ENCODE results near the gene ZDHHC14.

- TF ChIP-seq, protein P1, sequence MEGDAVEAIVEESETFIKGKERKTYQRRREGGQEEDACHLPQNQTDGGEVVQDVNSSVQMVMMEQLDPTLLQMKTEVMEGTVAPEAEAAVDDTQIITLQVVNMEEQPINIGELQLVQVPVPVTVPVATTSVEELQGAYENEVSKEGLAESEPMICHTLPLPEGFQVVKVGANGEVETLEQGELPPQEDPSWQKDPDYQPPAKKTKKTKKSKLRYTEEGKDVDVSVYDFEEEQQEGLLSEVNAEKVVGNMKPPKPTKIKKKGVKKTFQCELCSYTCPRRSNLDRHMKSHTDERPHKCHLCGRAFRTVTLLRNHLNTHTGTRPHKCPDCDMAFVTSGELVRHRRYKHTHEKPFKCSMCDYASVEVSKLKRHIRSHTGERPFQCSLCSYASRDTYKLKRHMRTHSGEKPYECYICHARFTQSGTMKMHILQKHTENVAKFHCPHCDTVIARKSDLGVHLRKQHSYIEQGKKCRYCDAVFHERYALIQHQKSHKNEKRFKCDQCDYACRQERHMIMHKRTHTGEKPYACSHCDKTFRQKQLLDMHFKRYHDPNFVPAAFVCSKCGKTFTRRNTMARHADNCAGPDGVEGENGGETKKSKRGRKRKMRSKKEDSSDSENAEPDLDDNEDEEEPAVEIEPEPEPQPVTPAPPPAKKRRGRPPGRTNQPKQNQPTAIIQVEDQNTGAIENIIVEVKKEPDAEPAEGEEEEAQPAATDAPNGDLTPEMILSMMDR (IDR thresholded peaks at IDR 0.05; ENCODE audit: control extremely low read depth in 1 of 3, insufficient read depth in 1 of 3, low read depth in 1 of 3, low read length in 3 of 3): no peak
- TF ChIP-seq JUN (IDR thresholded peaks at IDR 0.05; ENCODE audit: low read depth, low read length) (no peak), NANOG (IDR thresholded peaks at IDR 0.05; ENCODE audit: insufficient read depth, low read depth, low read length, poor library complexity, severe bottlenecking) (no peak), EP300 (IDR thresholded peaks at IDR 0.05; ENCODE audit: borderline replicate concordance in 1 of 2, low read depth in 2 of 2, low read length in 2 of 2) (no peak), HDAC2 (IDR thresholded peaks at IDR 0.05; ENCODE audit: borderline replicate concordance in 1 of 2, low read depth in 2 of 2, low read length in 2 of 2) (no peak), EZH2 (IDR thresholded peaks at IDR 0.05; ENCODE audit: low read depth, low read length, severe bottlenecking) (no peak), EGR1 (IDR thresholded peaks at IDR 0.05; ENCODE audit: borderline replicate concordance, low read depth, low read length) (no peak), CREB1 (IDR thresholded peaks at IDR 0.05) (no peak), KDM4A (IDR thresholded peaks at IDR 0.05; ENCODE audit: low read depth, low read length, severe bottlenecking) (no peak), ZNF274 (IDR thresholded peaks at IDR 0.05; ENCODE audit: borderline replicate concordance, extremely low read depth, low read length) (no peak)
- TF ChIP-seq, protein P2, sequence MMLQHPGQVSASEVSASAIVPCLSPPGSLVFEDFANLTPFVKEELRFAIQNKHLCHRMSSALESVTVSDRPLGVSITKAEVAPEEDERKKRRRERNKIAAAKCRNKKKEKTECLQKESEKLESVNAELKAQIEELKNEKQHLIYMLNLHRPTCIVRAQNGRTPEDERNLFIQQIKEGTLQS (IDR thresholded peaks at IDR 0.05; ENCODE audit: insufficient read depth, low read depth, low read length): no peak
Measured at GRCh38 chr6:157450931-157451742, 70.1 kb downstream of the ZDHHC14 start.
